ENCODE data around the gene DUSP2. TPM values are rescaled to one million over a fixed set of nuclear protein-coding genes. Genes with fewer than 3 reads are reported as not detected.

DUSP2 gene
- total RNA-seq, 1 experiment from 2014 or later, result 1.4 TPM

DNA sequence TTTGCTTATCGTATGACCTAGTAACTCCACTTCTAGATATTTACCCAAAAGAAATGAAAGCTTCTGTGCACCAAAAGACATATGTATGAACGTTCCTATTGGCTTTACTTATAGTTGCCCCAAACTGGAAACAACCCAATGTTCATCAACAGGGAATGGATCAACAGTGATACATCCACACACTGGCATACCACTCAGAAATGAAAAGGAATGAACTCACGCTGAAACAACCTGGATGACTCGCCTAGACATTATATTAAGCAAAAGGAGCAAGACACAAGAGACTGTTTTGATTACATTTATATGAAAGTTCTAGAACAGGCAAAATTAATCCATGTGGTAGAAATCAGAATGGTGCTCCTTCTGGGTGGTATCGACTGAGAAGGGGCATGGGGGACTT lies 47.8 kb downstream of the DUSP2 start:
- Histone ChIP-seq H3K9me3 (ENCODE audit: low read depth, low read length, poor library complexity, severe bottlenecking) (no peaks in the 10 kb centered on the region), H3K27ac (ENCODE audit: low read depth, low read length, poor library complexity, severe bottlenecking) (no peak overlapping the region), H3K27me3 (replicated peaks; ENCODE audit: insufficient read depth, low read depth, low read length, poor library complexity) (no peaks in the 10 kb centered on the region), H3K4me3 (ENCODE audit: low read depth, low read length, poor library complexity, severe bottlenecking) (no peak overlapping the region), H3K4me1 (ENCODE audit: insufficient read depth, low read length, poor library complexity, severe bottlenecking) (no peaks in the 10 kb centered on the region), H3K36me3 (ENCODE audit: insufficient read depth, low read length, poor library complexity, severe bottlenecking) (no peaks in the 10 kb centered on the region)
- BruUV-seq (replicated peaks), result no TSS peak
- TF ChIP-seq EZH2 (IDR thresholded peaks at IDR 0.05; ENCODE audit: borderline replicate concordance, low read depth, low read length, poor library complexity, severe bottlenecking), result no peak
- TF ChIP-seq, protein P1, sequence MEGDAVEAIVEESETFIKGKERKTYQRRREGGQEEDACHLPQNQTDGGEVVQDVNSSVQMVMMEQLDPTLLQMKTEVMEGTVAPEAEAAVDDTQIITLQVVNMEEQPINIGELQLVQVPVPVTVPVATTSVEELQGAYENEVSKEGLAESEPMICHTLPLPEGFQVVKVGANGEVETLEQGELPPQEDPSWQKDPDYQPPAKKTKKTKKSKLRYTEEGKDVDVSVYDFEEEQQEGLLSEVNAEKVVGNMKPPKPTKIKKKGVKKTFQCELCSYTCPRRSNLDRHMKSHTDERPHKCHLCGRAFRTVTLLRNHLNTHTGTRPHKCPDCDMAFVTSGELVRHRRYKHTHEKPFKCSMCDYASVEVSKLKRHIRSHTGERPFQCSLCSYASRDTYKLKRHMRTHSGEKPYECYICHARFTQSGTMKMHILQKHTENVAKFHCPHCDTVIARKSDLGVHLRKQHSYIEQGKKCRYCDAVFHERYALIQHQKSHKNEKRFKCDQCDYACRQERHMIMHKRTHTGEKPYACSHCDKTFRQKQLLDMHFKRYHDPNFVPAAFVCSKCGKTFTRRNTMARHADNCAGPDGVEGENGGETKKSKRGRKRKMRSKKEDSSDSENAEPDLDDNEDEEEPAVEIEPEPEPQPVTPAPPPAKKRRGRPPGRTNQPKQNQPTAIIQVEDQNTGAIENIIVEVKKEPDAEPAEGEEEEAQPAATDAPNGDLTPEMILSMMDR (conservative IDR thresholded peaks at IDR 0.05; ENCODE audit: low read depth, low read length), result no peak
- DNase-seq (ENCODE audit: low spot score), result no peak
- ChIA-PET POLR2A (ENCODE audit: low non-redundant PET) (no interaction called here), CTCF (no interaction called here)
- intact Hi-C loops (cut with micrococcal nuclease; ENCODE audit: unreplicated experiment), result no loop called here

DNA sequence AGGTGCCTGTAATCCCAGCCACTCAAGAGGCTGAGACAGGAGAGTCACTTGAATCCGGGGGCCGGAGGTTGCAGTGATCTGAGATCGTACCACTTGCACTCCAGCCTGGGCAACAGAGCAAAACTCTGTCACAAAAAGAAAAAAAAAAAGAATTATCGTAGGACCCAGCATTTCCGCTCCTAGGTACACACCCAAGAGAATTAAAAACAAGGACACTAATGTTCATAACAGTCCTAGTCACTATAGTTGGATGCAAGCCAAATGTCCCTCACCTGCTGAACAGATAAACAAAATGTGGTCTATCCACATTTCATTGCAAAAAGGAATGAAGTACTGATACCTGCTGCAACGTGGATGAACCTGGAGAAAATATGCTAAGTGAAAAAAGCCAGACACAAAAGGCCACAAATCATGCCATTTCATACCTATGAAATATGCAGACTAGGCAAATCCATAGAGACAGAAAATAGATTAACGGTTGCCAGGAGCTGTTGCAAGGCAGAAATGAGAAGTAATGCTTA lies 50.1 kb downstream of the DUSP2 start:
- no TSS peak for BruUV-seq (replicated peaks)
- intact Hi-C loops (cut with micrococcal nuclease; ENCODE audit: unreplicated experiment), result no loop called here
- TF ChIP-seq, protein P1 (conservative IDR thresholded peaks at IDR 0.05; ENCODE audit: low read depth, low read length), result no peak
- TF ChIP-seq EZH2 (IDR thresholded peaks at IDR 0.05; ENCODE audit: borderline replicate concordance, low read depth, low read length, poor library complexity, severe bottlenecking), result no peak
- Histone ChIP-seq H3K4me1 (ENCODE audit: insufficient read depth, low read length, poor library complexity, severe bottlenecking) (no peaks in the 10 kb centered on the region), H3K36me3 (ENCODE audit: insufficient read depth, low read length, poor library complexity, severe bottlenecking) (no peaks in the 10 kb centered on the region), H3K27ac (ENCODE audit: low read depth, low read length, poor library complexity, severe bottlenecking) (no peak overlapping the region), H3K27me3 (replicated peaks; ENCODE audit: insufficient read depth, low read depth, low read length, poor library complexity) (no peaks in the 10 kb centered on the region), H3K4me3 (ENCODE audit: low read depth, low read length, poor library complexity, severe bottlenecking) (no peak overlapping the region), H3K9me3 (ENCODE audit: low read depth, low read length, poor library complexity, severe bottlenecking) (no peaks in the 10 kb centered on the region)
- POLR2A ChIA-PET (ENCODE audit: low non-redundant PET), result no interaction called here
- CTCF ChIA-PET, result no interaction called here
- no peak for DNase-seq (ENCODE audit: low spot score)

DNA sequence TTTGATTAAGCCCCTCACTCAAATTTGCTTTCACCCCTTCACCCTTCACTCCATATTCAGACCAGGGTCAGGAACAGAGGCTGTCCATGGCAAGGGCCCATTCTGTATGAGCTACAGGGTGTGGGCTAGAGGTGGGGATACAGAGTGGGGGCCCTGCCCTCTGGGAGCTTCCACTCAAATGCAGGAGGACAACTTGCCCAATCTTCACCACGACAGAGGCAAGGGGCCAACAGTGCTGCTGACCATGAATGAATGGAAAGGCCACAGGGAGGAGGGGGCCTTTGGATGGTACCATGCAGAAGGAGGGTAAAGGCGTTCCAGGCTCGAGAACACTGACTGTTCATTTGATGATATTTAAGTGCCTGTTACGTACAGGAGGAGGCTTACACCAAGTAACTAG lies 51.7 kb downstream of the DUSP2 start:
- POLR2A ChIA-PET (ENCODE audit: low non-redundant PET), result no interaction called here
- H3K27me3 ChIP-seq (replicated peaks; ENCODE audit: insufficient read depth, low read depth, low read length, poor library complexity), result no peaks in the 10 kb centered on the region
- no peak overlapping the region for H3K27ac ChIP-seq (ENCODE audit: low read depth, low read length, poor library complexity, severe bottlenecking)
- no peak overlapping the region for H3K4me3 ChIP-seq (ENCODE audit: low read depth, low read length, poor library complexity, severe bottlenecking)
- CTCF ChIA-PET, result no interaction called here
- intact Hi-C loops (cut with micrococcal nuclease; ENCODE audit: unreplicated experiment), result no loop called here
- H3K36me3 ChIP-seq (ENCODE audit: insufficient read depth, low read length, poor library complexity, severe bottlenecking), result no peaks in the 10 kb centered on the region
- TF ChIP-seq, protein P1 (conservative IDR thresholded peaks at IDR 0.05; ENCODE audit: low read depth, low read length), result no peak
- no peak for TF ChIP-seq EZH2 (IDR thresholded peaks at IDR 0.05; ENCODE audit: borderline replicate concordance, low read depth, low read length, poor library complexity, severe bottlenecking)
- no TSS peak for BruUV-seq (replicated peaks)
- no peaks in the 10 kb centered on the region for H3K4me1 ChIP-seq (ENCODE audit: insufficient read depth, low read length, poor library complexity, severe bottlenecking)
- DNase-seq (ENCODE audit: low spot score), result no peak
- no peaks in the 10 kb centered on the region for H3K9me3 ChIP-seq (ENCODE audit: low read depth, low read length, poor library complexity, severe bottlenecking)

Other genes with a start within 250 kb of the DUSP2 start
- 30.1 and 35.7 TPM in 2 replicates for gene ANKRD36C, start 153.6 kb downstream of the DUSP2 start, total RNA-seq (2021)
- not detected in 2 replicates for gene GPAT2, start 110.5 kb downstream of the DUSP2 start, total RNA-seq (2021)
- 0.11 TPM in 1 of 2 replicates, not detected in the other for gene ADRA2B, start 28.9 kb downstream of the DUSP2 start, total RNA-seq (2021)
- gene ASTL, start 6.9 kb downstream of the DUSP2 start, total RNA-seq (2021), result not detected in 2 replicates
- 189 and 201 TPM in 2 replicates for gene STARD7, start 63.4 kb upstream of the DUSP2 start, total RNA-seq (2021)
- gene TMEM127, start 120.6 kb upstream of the DUSP2 start, total RNA-seq (2021), result 23.6 and 25.5 TPM in 2 replicates
- gene CIAO1, start 120.8 kb upstream of the DUSP2 start, total RNA-seq (2021), result 76.8 and 79.7 TPM in 2 replicates
- gene SNRNP200, start 160.1 kb upstream of the DUSP2 start, total RNA-seq (2021), result 202 and 208 TPM in 2 replicates
- 23.5 and 23.9 TPM in 2 replicates for gene ITPRIPL1, start 179.9 kb upstream of the DUSP2 start, total RNA-seq (2021)
- gene NCAPH, start 190.3 kb upstream of the DUSP2 start, total RNA-seq (2021), result 87.6 and 102 TPM in 2 replicates